A549 (cell line): ENCODE results near the gene SNCAIP.

ENCODE experiments used
- CTCF ChIP-seq: fragments of >200 bp; sonication (Bioruptor Twin); formaldehyde crosslinking; IDR thresholded peaks from 3 replicates; pipeline ENCODE4 v1.5.1; 2016
- ZC3H11A ChIP-seq: fragments of 450-650 bp; IDR thresholded peaks from 2 replicates; pipeline ENCODE4 v1.6.1; 2014; ENCODE audit warnings: antibody characterized with exemption, mild to moderate bottlenecking

GRCh38 chr5:122415801-122416120 lies 103.7 kb downstream of the SNCAIP start:
- TF ChIP-seq CTCF: no peak; the same call in 2 of the 3 replicates
- no peak for TF ChIP-seq ZC3H11A
